Activated CD8-positive, alpha-beta memory T cell treated with anti-CD3 and anti-CD28 coated beads, Interleukin-2, amount 50 U/mL, for 1 hour (primary cell): ENCODE data around the gene CCR5AS.
"Not testable (repeated sequence)": the region's sequence is repeated elsewhere in the genome, so short reads cannot be mapped to it uniquely, and the experiment has no call there.

ENCODE experiments used
- DNase-seq: peaks from one replicate; pipeline ENCODE4 v3.0.0-alpha.2; 2020; ENCODE audit errors: extremely low read depth

The CCR5AS gene

GRCh38 chr3:46406788-46407611 is at the start of gene CCR5AS, which contains the start of gene CCRL2:
CCR5AS (minus strand) TSS chr3:46407066.
CCRL2 (plus strand) TSS chr3:46407259; CDS start chr3:46408080, 821 bp downstream.
- DNase-seq: no peak

- DNase-seq: no peak
Observed at GRCh38 chr3:46456118-46456517, 49.3 kb upstream of the CCR5AS start.

- no peak for DNase-seq
Observed at GRCh38 chr3:46455231-46456115, 48.6 kb upstream of the CCR5AS start.

- DNase-seq: no peak
Observed at GRCh38 chr3:46454606-46455005, 47.7 kb upstream of the CCR5AS start.

- DNase-seq: no peak
Observed at GRCh38 chr3:46454209-46454595, 47.3 kb upstream of the CCR5AS start.

GRCh38 chr3:46453526-46454208 is 46.8 kb upstream of the CCR5AS start:
- no peak for DNase-seq

GRCh38 chr3:46449755-46450552 is 43.1 kb upstream of the CCR5AS start:
- DNase-seq: no peak

- DNase-seq: no peak
Observed at GRCh38 chr3:46448721-46449120, 41.9 kb upstream of the CCR5AS start.

- DNase-seq: no peak
Observed at GRCh38 chr3:46447228-46447985, 40.5 kb upstream of the CCR5AS start.

GRCh38 chr3:46442576-46443530 is 36.0 kb upstream of the CCR5AS start:
- DNase-seq: peak; percentile 29

GRCh38 chr3:46440531-46441294 is 33.8 kb upstream of the CCR5AS start:
- DNase-seq: no peak

GRCh38 chr3:46438831-46439230 is 32.0 kb upstream of the CCR5AS start:
- no peak for DNase-seq

- no peak for DNase-seq
Observed at GRCh38 chr3:46435081-46435726, 28.3 kb upstream of the CCR5AS start.

GRCh38 chr3:46433841-46434240 is 27.0 kb upstream of the CCR5AS start:
- DNase-seq: no peak

GRCh38 chr3:46433118-46433517 is 26.3 kb upstream of the CCR5AS start:
- not testable (repeated sequence) for DNase-seq

GRCh38 chr3:46431905-46432304 is 25.0 kb upstream of the CCR5AS start:
- not testable (repeated sequence) for DNase-seq

- DNase-seq: not testable (repeated sequence)
Observed at GRCh38 chr3:46430879-46431278, 24.0 kb upstream of the CCR5AS start.

- no peak for DNase-seq
Observed at GRCh38 chr3:46429671-46430070, 22.8 kb upstream of the CCR5AS start.
